ENCODE measurements around the gene CREG1.

CREG1 gene

DNA sequence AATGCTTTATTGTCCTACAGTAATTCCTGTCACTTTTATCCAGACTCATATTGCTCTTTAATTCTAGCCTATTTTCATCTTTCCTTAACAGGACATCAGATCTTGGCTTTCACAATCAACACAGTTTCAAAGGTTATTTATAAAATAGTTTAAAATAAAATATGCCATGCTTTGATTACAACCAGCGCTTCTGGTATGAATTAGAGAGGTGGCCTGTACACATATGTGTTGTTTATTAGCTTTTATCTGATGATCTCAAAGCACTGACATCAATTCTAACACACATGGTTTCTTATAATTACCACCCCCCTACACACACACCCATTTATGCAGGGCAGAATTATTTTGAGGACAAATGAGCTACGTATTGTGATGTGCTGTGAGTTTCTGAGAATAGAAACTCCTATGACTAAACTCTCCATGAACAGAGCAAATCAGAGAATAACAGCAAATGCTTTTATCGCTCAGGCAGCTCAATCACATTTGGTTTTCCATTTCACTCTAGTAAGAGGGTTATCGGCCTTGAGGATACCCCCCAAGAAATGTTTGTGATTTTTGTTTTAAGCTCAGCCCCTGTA lies 53.2 kb downstream of the CREG1 start:
- H3K4me3 ChIP-seq (replicated peaks; ENCODE audit: low read depth, low read length): no peak overlapping the region
- TF ChIP-seq CTCF (IDR thresholded peaks at IDR 0.05; ENCODE audit: low read length, missing control alignments): no peak
- no peak for DNase-seq (ENCODE audit: low read depth)

DNA sequence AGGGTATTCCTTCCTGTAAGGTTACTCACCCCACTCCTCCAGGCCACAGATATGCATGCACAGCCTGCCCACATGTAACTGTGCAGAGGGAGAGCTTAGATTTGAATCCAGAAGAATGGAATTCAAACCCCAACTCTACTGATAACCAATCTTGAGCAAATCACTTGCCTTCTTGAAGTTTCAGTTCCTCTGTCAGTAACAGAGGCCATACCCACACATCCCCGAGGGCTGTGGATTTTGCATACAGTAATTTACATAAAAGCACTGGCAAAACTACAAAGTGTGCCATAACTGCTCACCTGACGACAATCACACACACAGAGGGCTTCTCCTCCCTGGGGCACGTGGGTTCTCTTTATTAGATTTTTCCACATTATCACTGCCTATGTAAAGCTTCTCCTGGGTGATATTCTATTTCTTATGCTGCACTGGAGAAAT lies 53.9 kb downstream of the CREG1 start:
- no peak for DNase-seq (ENCODE audit: low read depth)
- TF ChIP-seq CTCF (IDR thresholded peaks at IDR 0.05; ENCODE audit: low read length, missing control alignments): no peak
- H3K4me3 ChIP-seq (replicated peaks; ENCODE audit: low read depth, low read length): no peak overlapping the region

- TF ChIP-seq CTCF (IDR thresholded peaks at IDR 0.05; ENCODE audit: low read length, missing control alignments): no peak
- DNase-seq (ENCODE audit: low read depth): no peak
- H3K4me3 ChIP-seq (replicated peaks; ENCODE audit: low read depth, low read length): no peak overlapping the region
Measured at GRCh38 chr1:167499106-167499505, 54.5 kb downstream of the CREG1 start.

- no peak for DNase-seq (ENCODE audit: low read depth)
- H3K4me3 ChIP-seq (replicated peaks; ENCODE audit: low read depth, low read length): no peak overlapping the region
- no peak for TF ChIP-seq CTCF (IDR thresholded peaks at IDR 0.05; ENCODE audit: low read length, missing control alignments)
Measured at GRCh38 chr1:167496797-167497619, 56.6 kb downstream of the CREG1 start.

- no peak for TF ChIP-seq CTCF (IDR thresholded peaks at IDR 0.05; ENCODE audit: low read length, missing control alignments)
- DNase-seq (ENCODE audit: low read depth): no peak
- no peak overlapping the region for H3K4me3 ChIP-seq (replicated peaks; ENCODE audit: low read depth, low read length)
Measured at GRCh38 chr1:167493372-167493771, 60.2 kb downstream of the CREG1 start.

GRCh38 chr1:167492481-167492910 lies 61.1 kb downstream of the CREG1 start:
- DNase-seq (ENCODE audit: low read depth): no peak

More at GRCh38 chr1:167492481-167492910, 61.1 kb downstream of the CREG1 start:
- no peak overlapping the region for H3K4me3 ChIP-seq (replicated peaks; ENCODE audit: low read depth, low read length)
- no peak for TF ChIP-seq CTCF (IDR thresholded peaks at IDR 0.05; ENCODE audit: low read length, missing control alignments)

Measured in fibroblast of pulmonary artery (primary cell).